Breast epithelium (tissue), 3 donors: ENCODE measurements around the gene ELP5.

Source experiments
- POLR2A ChIP-seq: fragments of 450-650 bp; IDR thresholded peaks from one replicate; pipeline ENCODE4 v1.6.1; 2016; ENCODE audit warnings: antibody characterized with exemption, mild to moderate bottlenecking, moderate library complexity
- TF ChIP-seq, protein P1 (sequence below), 3 donors: fragments of 450-650 bp; IDR thresholded peaks; one replicate each; pipeline ENCODE4 v1.5.1; 2016 to 2017; ENCODE audit warnings: antibody characterized with exemption in 3 of 3, mild to moderate bottlenecking in 3 of 3, moderate library complexity in 3 of 3

DNA sequence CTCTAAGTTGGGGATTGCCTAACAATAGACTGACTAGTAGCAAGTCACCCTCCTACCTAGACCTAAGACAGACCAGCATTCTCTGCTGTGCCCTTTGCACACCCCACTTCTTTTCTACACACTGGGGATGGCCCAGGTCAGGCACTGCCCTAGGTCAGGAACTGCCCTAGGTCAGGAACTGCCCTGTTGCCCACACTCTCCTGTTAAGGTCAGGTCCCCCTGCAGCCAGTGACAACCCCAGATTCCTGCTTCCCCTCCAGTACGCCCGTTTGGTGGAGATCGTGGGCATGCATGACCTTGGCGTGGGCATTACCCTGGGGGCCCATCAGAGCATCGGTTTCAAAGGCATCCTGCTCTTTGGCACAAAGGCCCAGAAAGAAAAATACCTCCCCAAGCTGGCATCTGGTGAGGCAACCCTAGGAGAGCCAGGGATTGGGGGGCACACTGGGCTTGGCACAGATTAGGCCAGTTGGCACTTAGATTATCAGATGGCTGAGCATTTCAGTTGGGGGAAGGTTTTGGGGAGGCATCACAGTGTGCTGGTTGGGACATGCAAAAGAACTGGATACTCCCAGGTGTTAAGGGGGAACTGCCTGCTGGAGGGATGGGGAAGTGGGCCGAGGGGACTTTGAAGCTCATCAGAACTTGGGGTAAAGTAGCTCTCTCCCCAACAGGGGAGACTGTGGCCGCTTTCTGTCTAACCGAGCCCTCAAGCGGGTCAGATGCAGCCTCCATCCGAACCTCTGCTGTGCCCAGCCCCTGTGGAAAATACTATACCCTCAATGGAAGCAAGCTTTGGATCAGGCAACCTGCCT, 30.5 kb upstream of the ELP5 start:
- TF ChIP-seq, protein P1, sequence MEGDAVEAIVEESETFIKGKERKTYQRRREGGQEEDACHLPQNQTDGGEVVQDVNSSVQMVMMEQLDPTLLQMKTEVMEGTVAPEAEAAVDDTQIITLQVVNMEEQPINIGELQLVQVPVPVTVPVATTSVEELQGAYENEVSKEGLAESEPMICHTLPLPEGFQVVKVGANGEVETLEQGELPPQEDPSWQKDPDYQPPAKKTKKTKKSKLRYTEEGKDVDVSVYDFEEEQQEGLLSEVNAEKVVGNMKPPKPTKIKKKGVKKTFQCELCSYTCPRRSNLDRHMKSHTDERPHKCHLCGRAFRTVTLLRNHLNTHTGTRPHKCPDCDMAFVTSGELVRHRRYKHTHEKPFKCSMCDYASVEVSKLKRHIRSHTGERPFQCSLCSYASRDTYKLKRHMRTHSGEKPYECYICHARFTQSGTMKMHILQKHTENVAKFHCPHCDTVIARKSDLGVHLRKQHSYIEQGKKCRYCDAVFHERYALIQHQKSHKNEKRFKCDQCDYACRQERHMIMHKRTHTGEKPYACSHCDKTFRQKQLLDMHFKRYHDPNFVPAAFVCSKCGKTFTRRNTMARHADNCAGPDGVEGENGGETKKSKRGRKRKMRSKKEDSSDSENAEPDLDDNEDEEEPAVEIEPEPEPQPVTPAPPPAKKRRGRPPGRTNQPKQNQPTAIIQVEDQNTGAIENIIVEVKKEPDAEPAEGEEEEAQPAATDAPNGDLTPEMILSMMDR (IDR thresholded peaks at IDR 0.05) = no peak
- TF ChIP-seq POLR2A = no peak
